B cell (primary cell): ENCODE measurements around the gene IMP3. TPM values are rescaled to one million over a fixed set of nuclear protein-coding genes. Genes with fewer than 3 reads are reported as not detected.

Experiments
- ATAC-seq: fragments of 200-7000 bp; cut with Tn5 transposase; one replicate; pipeline ENCODE4 v1.10.0; 2021; ENCODE audit warnings: low read depth, mild to moderate bottlenecking, moderate number of reproducible peaks, moderate library complexity
- CTCF ChIA-PET: fragments of 350-600 bp; sonication (Branson Sonifier 250); formaldehyde crosslinking; loops from one replicate; lab custom pipeline; 2021; ENCODE audit warnings: antibody characterized with exemption, inconsistent platforms; lab: Charles Lee
- POLR2A ChIA-PET: fragments of 350-600 bp; sonication (Branson Sonifier 250); formaldehyde crosslinking; loops from one replicate; lab custom pipeline; 2021; ENCODE audit warnings: antibody characterized with exemption; lab: Charles Lee
- DNase-seq: peaks from one replicate; pipeline ENCODE4 v3.0.0; 2013
- H2AFZ ChIP-seq: 2 replicates; pipeline ENCODE4 v1.6.1; 2012; ENCODE audit warnings: mild to moderate bottlenecking, low read depth, low read length; ENCODE audit not compliant: insufficient read depth, poor library complexity, severe bottlenecking
- H3K27ac ChIP-seq, 2 donors: 1 replicate in 1 of 2; 2 replicates in 1 of 2; pipeline ENCODE4 v1.5.1; 2012 to 2013; ENCODE audit warnings: low read length in 2 of 2, mild to moderate bottlenecking in 2 of 2, moderate library complexity in 1 of 2
- H3K27me3 ChIP-seq, 4 experiments: fragments of 200-600 bp in 1 of 4; sonication (generic) in 1 of 4; replicated peaks in 1 of 4; 1 replicate in 2 of 4; 2 replicates in 2 of 4; pipeline versions ENCODE4 v1.6.1 to v1.7.0; 2013 to 2016; ENCODE audit warnings: low read length in 3 of 4, mild to moderate bottlenecking in 2 of 4, mixed read lengths in 1 of 4, moderate library complexity in 1 of 4; ENCODE audit not compliant: insufficient read depth in 4 of 4, control insufficient read depth in 3 of 4; ENCODE audit errors: control extremely low read depth in 1 of 4
- H3K36me3 ChIP-seq, 2 experiments: replicated peaks in 1 of 2; 1 replicate in 1 of 2; 2 replicates in 1 of 2; pipeline versions ENCODE4 v1.6.1 to v1.7.1; 2013; ENCODE audit warnings: low read length in 1 of 2; ENCODE audit not compliant: insufficient read depth in 2 of 2, control insufficient read depth in 1 of 2; ENCODE audit errors: control extremely low read depth in 1 of 2, extremely low read depth in 1 of 2
- H3K4me1 ChIP-seq, 2 donors: fragments of 200-600 bp in 1 of 2; sonication (generic) in 1 of 2; 1 replicate in 1 of 2; 2 replicates in 1 of 2; pipeline versions ENCODE4 v1.5.1 to v1.6.1; 2013 to 2017; ENCODE audit warnings: low read length in 2 of 2; ENCODE audit not compliant: control insufficient read depth in 2 of 2, insufficient read depth in 2 of 2
- H3K4me2 ChIP-seq: replicated peaks from 2 replicates; pipeline ENCODE3; 2012; ENCODE audit warnings: mild to moderate bottlenecking, low read depth, low read length; ENCODE audit not compliant: poor library complexity, severe bottlenecking
- H3K4me3 ChIP-seq, 5 experiments: fragments of 200-600 bp in 1 of 5; sonication (generic) in 1 of 5; 1 replicate in 3 of 5; 2 replicates in 2 of 5; pipeline versions ENCODE4 v1.5.1 to v1.7.0; 2011 to 2016; ENCODE audit warnings: low read length in 4 of 5, mild to moderate bottlenecking in 4 of 5, low read depth in 2 of 5, control low read depth in 1 of 5, moderate library complexity in 1 of 5; ENCODE audit not compliant: insufficient read depth in 1 of 5; ENCODE audit errors: control extremely low read depth in 1 of 5, extremely low read depth in 1 of 5
- H3K79me2 ChIP-seq: fragments of 200-600 bp; sonication (generic); one replicate; pipeline ENCODE4 v1.6.0; 2016; ENCODE audit warnings: low read length; ENCODE audit not compliant: control insufficient read depth, insufficient read depth
- H3K9ac ChIP-seq: fragments of 200-600 bp; sonication (generic); 2 replicates; pipeline ENCODE4 v1.6.1; 2017; ENCODE audit warnings: mild to moderate bottlenecking, low read length, moderate library complexity
- H3K9me3 ChIP-seq, 3 donors: one replicate each; pipeline versions ENCODE4 v1.6.1 to v1.7.1; 2013; ENCODE audit warnings: low read length in 2 of 3; ENCODE audit not compliant: control insufficient read depth in 2 of 3, insufficient read depth in 1 of 3; ENCODE audit errors: control extremely low read depth in 1 of 3
- H4K20me1 ChIP-seq: 2 replicates; pipeline ENCODE4 v1.6.0; 2012; ENCODE audit warnings: mild to moderate bottlenecking, low read length; ENCODE audit not compliant: insufficient read depth, control insufficient read depth, poor library complexity, severe bottlenecking
- H3K27ac Mint-ChIP-seq: one replicate; pipeline ENCODE4 v1.8.0; 2021; ENCODE audit warnings: mixed read lengths
- H3K27me3 Mint-ChIP-seq: one replicate; pipeline ENCODE4 v1.8.0; 2021; ENCODE audit warnings: mixed read lengths
- H3K4me1 Mint-ChIP-seq: one replicate; pipeline ENCODE4 v1.8.0; 2021; ENCODE audit warnings: mixed read lengths
- H3K4me3 Mint-ChIP-seq: one replicate; pipeline ENCODE4 v1.8.0; 2021; ENCODE audit warnings: mixed read lengths
- H3K9me3 Mint-ChIP-seq: one replicate; pipeline ENCODE4 v1.8.0; 2022; ENCODE audit warnings: mixed read lengths; ENCODE audit not compliant: insufficient read depth
- CTCF ChIP-seq: fragments of 200-600 bp; IDR thresholded peaks from one replicate; pipeline ENCODE4 v1.8.0; 2022; ENCODE audit warnings: antibody characterized with exemption, mild to moderate bottlenecking
- EZH2 ChIP-seq: IDR thresholded peaks from 2 replicates; pipeline ENCODE4 v1.6.1; 2012; ENCODE audit warnings: borderline replicate concordance, low read depth, mild to moderate bottlenecking, moderate library complexity, low read length; ENCODE audit not compliant: insufficient read depth, poor library complexity, severe bottlenecking
- WGBS: methylation state at CpG from one replicate; pipeline ENCODE4 v1.1.5; 2013; ENCODE audit warnings: missing lambda C conversion rate; ENCODE audit not compliant: insufficient coverage; 5-methylcytosine and 5-hydroxymethylcytosine counted together
- intact Hi-C: fragments of 100-400 bp; cut with micrococcal nuclease; formaldehyde crosslinking; loops from one replicate; pipeline ENCODE4 v1.10.0; 2022
- polyA plus RNA-seq: library from polyadenylated mRNA; depleted of rRNA; stranded (reverse); fragments of >200 nt; gene quantifications from 2 replicates; pipeline ENCODE4 v1.2.3, GENCODE V29; 2012
- total RNA-seq, 2 donors: library from RNA; stranded (reverse); fragments of 120-200 nt in 1 of 2; gene quantifications; 1 replicate in 1 of 2; 2 replicates in 1 of 2; pipeline versions ENCODE4 v1.2.3 to v1.2.4, GENCODE V29; 2013 to 2022

The IMP3 gene
- total and polyA plus RNA-seq, 2 donors (not counting 1 experiment from before 2014, with no cell fraction given), result 60.8 to 85.1 TPM

- no peak overlapping the region for H3K27ac ChIP-seq
- ChIA-PET POLR2A (no interaction called here), CTCF (no interaction called here)
- DNase-seq (no peak), ATAC-seq (no peak)
- intact Hi-C loops, result no loop called here
- WGBS, result 89% methylated on average over 7 of the region's 9 CpGs
- TF ChIP-seq CTCF, result no peak
- no peak for TF ChIP-seq EZH2
- Mint-ChIP-seq H3K27ac (no peak overlapping the region), H3K4me1 (peaks cover 13% of the 10 kb centered on the region), H3K27me3 (peaks cover 16% of the 10 kb centered on the region), H3K4me3 (no peak overlapping the region), H3K9me3 (no peaks in the 10 kb centered on the region)
- no peaks in the 10 kb centered on the region for H3K36me3 ChIP-seq
- no peaks in the 10 kb centered on the region for H4K20me1 ChIP-seq
- H3K4me3 ChIP-seq, result no peak overlapping the region
- peaks cover 0 to 26% (median 11%) of the 10 kb centered on the region in 4 experiments for H3K27me3 ChIP-seq
- H2AFZ ChIP-seq, result no peak overlapping the region
- no peak overlapping the region for H3K4me2 ChIP-seq
- H3K4me1 ChIP-seq, result peaks cover 15 to 17% of the 10 kb centered on the region in 2 donors
- H3K9ac ChIP-seq, result no peak overlapping the region
- peaks cover 0 to 4% (median 0%) of the 10 kb centered on the region in 3 donors for H3K9me3 ChIP-seq
- H3K79me2 ChIP-seq, result no peaks in the 10 kb centered on the region
Observed at GRCh38 chr15:75650908-75651809, 11.1 kb upstream of the IMP3 start.

GRCh38 chr15:75649848-75650247 lies 9.8 kb upstream of the IMP3 start:
- Histone ChIP-seq H3K4me3 (no peak overlapping the region), H3K27ac (no peak overlapping the region), H3K4me2 (no peak overlapping the region), H3K36me3 (no peaks in the 10 kb centered on the region), H3K4me1 (peaks cover 15 to 17% of the 10 kb centered on the region in 2 donors), H3K9me3 (peaks cover 0 to 4% (median 0%) of the 10 kb centered on the region in 3 donors), H3K79me2 (no peaks in the 10 kb centered on the region), H3K9ac (no peak overlapping the region), H4K20me1 (no peaks in the 10 kb centered on the region), H3K27me3 (peaks cover 0 to 28% (median 11%) of the 10 kb centered on the region in 4 experiments), H2AFZ (no peak overlapping the region)
- ATAC-seq, result no peak
- H3K27me3 Mint-ChIP-seq, result peaks cover 14% of the 10 kb centered on the region
- ChIA-PET POLR2A (no interaction called here), CTCF (interaction anchor here (1.4 kb wide), 1 partner anchor 10 kb away, joined by 3 read pairs; the partner anchor contains the start of gene IMP3)
- TF ChIP-seq EZH2 (no peak), CTCF (no peak)
- no peaks in the 10 kb centered on the region for H3K9me3 Mint-ChIP-seq
- H3K4me3 Mint-ChIP-seq, result peak overlapping the region; percentile 89
- DNase-seq, result no peak
- 96% methylated on average over 18 of the region's 18 CpGs for WGBS
- intact Hi-C loops, result loop anchor here (10.0 kb wide), 1 partner anchor 625 kb away; the partner anchor contains the start of gene PPCDC
- H3K27ac Mint-ChIP-seq, result no peak overlapping the region
- H3K4me1 Mint-ChIP-seq, result peaks cover 13% of the 10 kb centered on the region
